GM10266 (cell line): ENCODE data around the gene NDUFS3.

Source experiments
- DNase-seq: peaks from one replicate; pipeline ENCODE4 v3.0.0; 2012; ENCODE audit errors: extremely low spot score
- CTCF ChIP-seq: IDR thresholded peaks from 2 replicates; pipeline ENCODE4 v1.5.1; 2012; ENCODE audit warnings: mild to moderate bottlenecking, low read depth; ENCODE audit not compliant: control insufficient read depth, insufficient read depth; ENCODE audit errors: missing control alignments

NDUFS3 gene

DNA sequence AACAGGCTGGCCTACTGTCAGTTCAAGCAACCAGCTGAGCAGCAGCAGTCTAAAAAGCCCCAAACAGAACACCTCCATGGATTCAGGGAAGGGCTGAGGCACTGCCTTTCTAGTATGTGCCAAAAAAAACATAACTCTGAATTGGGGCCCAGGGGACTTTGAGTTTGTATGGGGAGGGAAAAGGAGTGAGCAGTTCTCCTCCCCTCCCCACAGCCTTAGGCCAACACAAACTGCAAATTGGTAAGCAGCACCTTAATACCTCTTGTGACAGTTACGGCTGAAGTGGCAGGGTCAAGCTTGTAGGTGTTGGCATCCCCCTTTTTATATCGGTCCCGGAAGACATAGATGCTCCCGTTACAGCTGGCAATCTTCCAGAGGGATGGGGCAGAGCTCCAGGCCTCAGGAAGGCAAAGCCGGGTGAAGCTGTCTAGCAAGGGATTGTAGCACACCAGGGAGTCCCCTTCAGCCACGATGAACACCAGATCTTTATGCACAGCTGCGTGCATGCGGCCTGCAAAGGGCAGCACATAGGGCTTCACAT lies 6.1 kb upstream of the NDUFS3 start:
- DNase-seq, result no peak

DNA sequence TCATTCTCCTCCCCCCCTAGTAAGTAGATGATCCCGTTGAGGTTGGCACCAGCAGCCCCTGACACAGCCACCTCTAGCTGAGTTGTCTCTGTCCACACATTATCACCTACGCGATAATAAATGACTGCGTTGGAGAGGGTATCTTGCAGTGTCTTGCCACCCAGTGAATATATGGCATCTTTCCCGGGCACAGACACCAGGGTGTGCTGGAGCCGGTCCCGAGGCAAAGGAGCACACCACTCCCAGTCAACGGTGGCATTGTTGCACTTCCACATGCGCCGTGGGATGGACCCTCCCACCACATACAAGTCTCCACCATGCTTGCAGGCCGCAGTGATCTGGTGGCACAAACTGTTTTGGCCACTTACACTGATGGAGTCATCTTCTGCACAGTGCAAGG lies 5.6 kb upstream of the NDUFS3 start:
- DNase-seq, result no peak
- no peak for TF ChIP-seq CTCF

More for the DNA sequence above, 6.1 kb upstream of the NDUFS3 start:
- no peak for TF ChIP-seq CTCF

GRCh38 chr11:47577460-47578041 lies 1.3 kb upstream of the NDUFS3 start:
- TF ChIP-seq CTCF, result no peak
- no peak for DNase-seq

DNA sequence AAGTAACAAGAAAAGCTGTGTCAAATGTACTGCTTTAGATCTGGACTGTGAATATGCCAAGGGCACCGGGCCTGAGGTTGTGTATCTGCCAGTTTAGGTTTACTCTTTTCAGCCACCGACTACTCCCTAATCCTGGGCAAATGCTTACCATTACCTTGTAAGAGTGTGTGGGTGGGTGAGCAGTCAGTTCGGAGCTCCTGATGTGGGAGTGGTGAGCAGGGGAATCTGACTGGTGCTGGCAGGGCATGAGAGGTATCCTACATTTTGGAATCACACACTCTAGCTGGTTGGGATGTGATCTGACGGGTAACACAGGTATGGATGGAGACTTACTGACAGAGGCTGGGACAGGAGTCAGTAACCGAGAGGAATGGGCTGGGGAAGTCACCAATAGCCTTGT lies 5.0 kb downstream of the NDUFS3 start:
- no peak for TF ChIP-seq CTCF
- no peak for DNase-seq

- DNase-seq, result no peak
Measured at GRCh38 chr11:47586098-47586855, 7.4 kb downstream of the NDUFS3 start, which contains the start of gene FAM180B. TSS of gene FAM180B (plus strand) at chr11:47586678. CDS start at chr11:47586769, 91 bp downstream.

DNA sequence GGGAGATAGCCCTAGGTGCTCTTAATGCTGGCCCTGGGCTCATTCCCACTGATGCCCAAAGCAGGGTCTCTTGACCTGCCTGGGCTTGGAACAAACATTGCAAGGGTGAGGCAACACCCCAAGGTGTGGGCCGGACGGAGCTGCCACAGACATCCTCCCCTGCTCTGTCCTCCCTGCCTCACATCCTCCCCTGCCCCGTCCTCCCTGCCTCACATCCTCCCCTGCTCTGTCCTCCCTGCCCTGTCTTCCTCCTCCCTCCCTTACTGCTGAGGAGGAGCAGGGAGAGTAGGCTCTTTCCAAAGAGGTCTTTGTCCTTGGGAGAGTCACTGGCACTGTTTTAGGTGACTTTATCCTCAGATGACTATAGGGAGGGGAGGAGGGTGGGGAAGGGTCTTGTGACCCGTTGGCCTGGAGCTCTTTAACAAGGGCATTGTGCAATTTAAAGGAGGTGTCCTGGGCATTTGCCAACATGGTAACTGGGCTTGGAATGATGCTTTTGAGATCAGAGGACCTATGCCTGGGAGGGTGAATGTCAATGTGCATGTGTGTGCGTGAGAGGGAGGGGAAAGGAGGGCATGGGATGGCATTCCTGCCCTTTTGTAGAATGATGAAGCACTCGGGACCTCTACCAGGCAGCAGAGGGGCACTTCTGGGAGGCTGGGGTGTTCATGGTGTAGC lies 8.3 kb downstream of the NDUFS3 start:
- DNase-seq, result no peak
- TF ChIP-seq CTCF, result no peak

More at GRCh38 chr11:47586098-47586855, 7.4 kb downstream of the NDUFS3 start, which contains the start of gene FAM180B:
- TF ChIP-seq CTCF, result no peak

GRCh38 chr11:47587723-47588326 lies 9.0 kb downstream of the NDUFS3 start:
- peak; percentile 32 for DNase-seq
- no peak for TF ChIP-seq CTCF
